Measurements from ENCODE around the gene SLCO1B1. TPM values are rescaled to one million over a fixed set of nuclear protein-coding genes. Genes with fewer than 3 reads are reported as not detected.
A peak's percentile ranks its signal among the peaks of the same experiment; 100 is the strongest.
"Not testable (repeated sequence)": the region's sequence is repeated elsewhere in the genome, so short reads cannot be mapped to it uniquely, and the experiment has no call there.

Gene SLCO1B1
- total RNA-seq, 6 donors from 2014 or later, result not detected

DNA sequence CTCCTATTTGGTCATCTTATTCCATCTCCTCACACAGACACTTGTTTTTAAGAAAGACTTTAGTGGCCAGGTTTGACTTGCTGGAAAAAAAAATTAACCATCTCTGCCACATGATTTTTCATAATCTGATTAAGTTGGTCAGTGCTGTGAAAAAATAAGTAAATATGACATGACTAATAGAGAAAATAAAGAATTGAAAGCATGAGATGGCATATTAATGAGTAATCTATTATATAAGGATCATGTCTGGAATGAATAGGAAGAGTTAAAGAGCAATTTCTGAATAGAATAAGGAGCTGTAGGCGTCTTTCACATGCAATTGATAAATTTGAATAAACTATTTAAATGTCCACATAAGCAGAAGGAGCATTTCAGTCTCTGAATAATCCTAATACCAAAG lies 12.2 kb upstream of the SLCO1B1 start:
- Histone ChIP-seq H3K27ac (no peak overlapping the region), H3K36me3 (no peaks in the 10 kb centered on the region), H3K27me3 (no peaks in the 10 kb centered on the region), H3K4me3 (no peak overlapping the region), H3K9me3 (no peaks in the 10 kb centered on the region), H3K4me1 (no peaks in the 10 kb centered on the region)
- no peak for ATAC-seq (ENCODE audit: low FRiP score in 2 of 2)
- 50 to 70% methylated on average over 1 of the region's 1 CpG for WGBS, 2 donors
- TF ChIP-seq POLR2A (IDR thresholded peaks at IDR 0.05), result no peak
- TF ChIP-seq POLR2AphosphoS5 (IDR thresholded peaks at IDR 0.05), result no peak
- TF ChIP-seq EP300 (IDR thresholded peaks at IDR 0.05), result no peak
- TF ChIP-seq, protein P1, sequence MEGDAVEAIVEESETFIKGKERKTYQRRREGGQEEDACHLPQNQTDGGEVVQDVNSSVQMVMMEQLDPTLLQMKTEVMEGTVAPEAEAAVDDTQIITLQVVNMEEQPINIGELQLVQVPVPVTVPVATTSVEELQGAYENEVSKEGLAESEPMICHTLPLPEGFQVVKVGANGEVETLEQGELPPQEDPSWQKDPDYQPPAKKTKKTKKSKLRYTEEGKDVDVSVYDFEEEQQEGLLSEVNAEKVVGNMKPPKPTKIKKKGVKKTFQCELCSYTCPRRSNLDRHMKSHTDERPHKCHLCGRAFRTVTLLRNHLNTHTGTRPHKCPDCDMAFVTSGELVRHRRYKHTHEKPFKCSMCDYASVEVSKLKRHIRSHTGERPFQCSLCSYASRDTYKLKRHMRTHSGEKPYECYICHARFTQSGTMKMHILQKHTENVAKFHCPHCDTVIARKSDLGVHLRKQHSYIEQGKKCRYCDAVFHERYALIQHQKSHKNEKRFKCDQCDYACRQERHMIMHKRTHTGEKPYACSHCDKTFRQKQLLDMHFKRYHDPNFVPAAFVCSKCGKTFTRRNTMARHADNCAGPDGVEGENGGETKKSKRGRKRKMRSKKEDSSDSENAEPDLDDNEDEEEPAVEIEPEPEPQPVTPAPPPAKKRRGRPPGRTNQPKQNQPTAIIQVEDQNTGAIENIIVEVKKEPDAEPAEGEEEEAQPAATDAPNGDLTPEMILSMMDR (IDR thresholded peaks at IDR 0.05), result no peak
- DNase-seq, result no peak

- no peak overlapping the region for H3K4me3 ChIP-seq
- TF ChIP-seq, protein P1 (IDR thresholded peaks at IDR 0.05), result no peak
- TF ChIP-seq EP300 (IDR thresholded peaks at IDR 0.05), result no peak
- no peak for ATAC-seq (ENCODE audit: low FRiP score in 2 of 2)
- H3K36me3 ChIP-seq, result no peaks in the 10 kb centered on the region
- WGBS, 2 donors, result 74 to 76% methylated on average over 3 of the region's 3 CpGs
- H3K9me3 ChIP-seq, result no peaks in the 10 kb centered on the region
- H3K27ac ChIP-seq, result no peak overlapping the region
- DNase-seq, result no peak
- no peaks in the 10 kb centered on the region for H3K27me3 ChIP-seq
- H3K4me1 ChIP-seq, result no peaks in the 10 kb centered on the region
These were observed 1.6 kb upstream of the SLCO1B1 start for GRCh38 chr12:21129351-21129750.

DNA sequence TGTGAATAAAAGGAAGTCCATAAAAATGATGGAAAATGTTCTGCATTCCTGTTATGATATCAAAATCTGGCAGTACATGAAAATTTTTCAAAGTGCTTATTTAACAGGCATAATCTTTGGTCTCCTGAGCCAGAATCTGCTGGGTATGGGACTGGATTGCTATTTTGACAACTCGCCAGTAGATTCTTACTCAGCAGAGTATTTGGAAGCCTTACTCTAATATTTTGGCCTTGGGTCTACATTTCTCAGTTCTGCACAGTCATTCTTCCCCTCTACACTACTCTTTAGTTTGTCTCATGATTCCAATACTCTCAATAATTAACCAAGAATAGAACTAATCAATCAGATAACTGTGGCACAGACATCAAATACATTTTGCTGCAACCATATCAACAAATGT lies 1.1 kb upstream of the SLCO1B1 start:
- H3K4me3 ChIP-seq, result no peak overlapping the region
- H3K27ac ChIP-seq, result no peak overlapping the region
- H3K9me3 ChIP-seq, result no peaks in the 10 kb centered on the region
- no peaks in the 10 kb centered on the region for H3K36me3 ChIP-seq
- TF ChIP-seq POLR2AphosphoS5 (IDR thresholded peaks at IDR 0.05) (no peak), EP300 (IDR thresholded peaks at IDR 0.05) (no peak), POLR2A (IDR thresholded peaks at IDR 0.05) (no peak)
- TF ChIP-seq, protein P1 (IDR thresholded peaks at IDR 0.05), result no peak
- WGBS, 2 donors, result 29 to 52% methylated on average over 1 of the region's 1 CpG
- ATAC-seq (ENCODE audit: low FRiP score in 2 of 2) (peak in 1 of 2 donors; percentile 43), DNase-seq (no peak)
- no peaks in the 10 kb centered on the region for H3K4me1 ChIP-seq
- H3K27me3 ChIP-seq, result no peaks in the 10 kb centered on the region

DNA sequence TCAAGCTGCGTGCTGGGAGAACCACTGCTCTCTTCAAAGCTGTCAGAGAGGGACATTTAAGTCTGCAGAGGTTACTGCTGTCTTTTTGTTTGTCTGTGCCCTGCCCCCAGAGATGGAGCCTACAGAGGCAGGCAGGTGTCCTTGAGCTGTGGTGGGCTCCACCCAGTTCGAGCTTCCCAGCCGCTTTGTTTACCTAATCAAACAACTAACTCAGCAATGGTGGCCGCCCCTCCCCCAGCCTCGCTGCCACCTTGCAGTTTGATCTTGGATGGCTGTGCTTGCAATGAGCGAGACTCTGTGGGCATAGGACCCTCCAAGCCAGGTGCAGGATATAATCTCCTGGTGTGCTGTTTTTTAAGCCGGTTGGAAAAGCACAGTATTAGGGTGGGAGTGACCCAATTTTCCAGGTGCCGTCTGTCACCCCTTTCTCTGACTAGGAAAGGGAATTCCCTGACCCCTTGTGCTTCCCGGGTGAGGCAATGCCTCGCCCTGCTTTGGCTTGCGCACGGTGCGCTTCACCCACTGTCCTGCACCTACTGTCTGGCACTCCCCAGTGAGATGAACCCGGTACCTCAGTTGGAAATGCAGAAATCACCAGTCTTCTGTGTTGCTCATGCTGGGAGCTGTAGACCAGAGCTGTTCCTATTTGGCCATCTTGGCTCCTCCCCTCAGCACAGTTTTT lies 6.5 kb downstream of the SLCO1B1 start:
- H3K9me3 ChIP-seq; H3K4me3 ChIP-seq; H3K36me3 ChIP-seq; H3K27ac ChIP-seq; ATAC-seq (ENCODE audit: low FRiP score in 2 of 2); H3K4me1 ChIP-seq; H3K27me3 ChIP-seq: not testable (repeated sequence)
- DNase-seq, result peak in 1 of 2 donors; percentile 18
- 90 to 93% methylated on average over 13 to 14 of the region's 14 CpGs for WGBS, 2 donors

- no peak for TF ChIP-seq EP300 (IDR thresholded peaks at IDR 0.05)
- TF ChIP-seq POLR2AphosphoS5 (IDR thresholded peaks at IDR 0.05), result no peak
- TF ChIP-seq, protein P1 (IDR thresholded peaks at IDR 0.05), result no peak
- TF ChIP-seq POLR2A (IDR thresholded peaks at IDR 0.05), result no peak
- no peaks in the 10 kb centered on the region for H3K27me3 ChIP-seq
- no peaks in the 10 kb centered on the region for H3K4me1 ChIP-seq
- no peak overlapping the region for H3K4me3 ChIP-seq
- DNase-seq (no peak), ATAC-seq (ENCODE audit: low FRiP score in 2 of 2) (no peak)
- no peaks in the 10 kb centered on the region for H3K36me3 ChIP-seq
- H3K9me3 ChIP-seq, result peaks cover 0 to 8% (median 0%) of the 10 kb centered on the region in 4 donors
- no peak overlapping the region for H3K27ac ChIP-seq
- WGBS, 2 donors, result 85 to 96% methylated on average over 2 of the region's 2 CpGs
These were observed 7.0 kb downstream of the SLCO1B1 start for GRCh38 chr12:21138016-21138415.
